CD4-positive, alpha-beta T cell treated with Interleukin-15 for 4 hours (primary cell): Measurements from ENCODE around the gene INPP5A.

ENCODE experiments used
- DNase-seq: peaks from one replicate; pipeline ENCODE4 v3.0.0-alpha.2; 2020; ENCODE audit warnings: low spot score

Gene INPP5A

DNA sequence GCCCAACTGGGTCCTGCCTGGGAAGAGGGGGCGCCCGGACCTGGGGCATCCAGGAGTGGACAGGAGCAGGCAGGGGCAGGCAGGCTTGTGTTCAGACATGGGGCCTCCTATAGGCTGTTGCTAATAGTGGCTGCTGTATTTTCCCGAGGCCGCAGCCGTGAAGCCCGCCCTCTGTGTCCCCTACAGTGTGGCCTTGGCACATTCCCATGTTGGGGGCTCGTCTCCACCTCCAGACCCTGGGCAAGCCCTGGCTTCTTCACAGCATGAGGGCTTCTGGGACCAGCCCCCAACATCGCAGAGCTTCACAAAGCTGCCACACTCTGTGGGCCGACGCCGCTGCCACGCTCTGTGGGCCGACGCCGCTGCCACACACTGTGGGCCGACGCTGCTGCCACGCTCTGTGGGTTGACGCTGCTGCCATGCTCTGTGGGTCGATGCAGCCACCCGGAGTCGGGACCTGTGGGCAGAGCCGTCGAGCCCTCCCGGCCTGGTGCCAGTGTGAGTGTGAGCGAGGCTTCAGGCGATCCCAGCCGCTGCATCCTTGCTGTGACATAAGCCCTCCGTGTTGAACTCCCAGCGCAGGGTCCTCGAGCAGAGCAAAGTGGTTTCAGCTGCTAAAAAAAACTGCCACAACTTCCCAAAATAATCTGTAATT is 109.0 kb downstream of the INPP5A start:
- no peak for DNase-seq

DNA sequence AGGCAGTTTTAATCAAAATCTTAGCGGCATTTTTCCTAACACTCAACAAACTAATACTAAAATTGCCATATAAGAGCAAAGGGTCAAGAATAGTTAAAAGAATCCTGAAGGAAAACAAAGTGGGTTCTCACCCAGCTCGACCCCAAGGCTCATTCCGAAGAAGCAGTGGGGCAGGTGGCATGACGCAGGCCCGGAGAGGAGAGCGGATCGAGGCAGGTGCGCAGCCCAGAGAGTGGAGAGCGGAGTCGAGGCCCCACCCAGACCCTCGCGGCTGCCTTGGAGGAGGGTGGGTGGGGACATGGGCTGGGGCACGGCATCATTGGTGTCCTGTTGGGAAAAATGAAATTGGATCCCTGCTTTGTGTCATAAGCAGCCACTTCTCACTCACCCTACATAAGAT is 109.8 kb downstream of the INPP5A start:
- no peak for DNase-seq

DNA sequence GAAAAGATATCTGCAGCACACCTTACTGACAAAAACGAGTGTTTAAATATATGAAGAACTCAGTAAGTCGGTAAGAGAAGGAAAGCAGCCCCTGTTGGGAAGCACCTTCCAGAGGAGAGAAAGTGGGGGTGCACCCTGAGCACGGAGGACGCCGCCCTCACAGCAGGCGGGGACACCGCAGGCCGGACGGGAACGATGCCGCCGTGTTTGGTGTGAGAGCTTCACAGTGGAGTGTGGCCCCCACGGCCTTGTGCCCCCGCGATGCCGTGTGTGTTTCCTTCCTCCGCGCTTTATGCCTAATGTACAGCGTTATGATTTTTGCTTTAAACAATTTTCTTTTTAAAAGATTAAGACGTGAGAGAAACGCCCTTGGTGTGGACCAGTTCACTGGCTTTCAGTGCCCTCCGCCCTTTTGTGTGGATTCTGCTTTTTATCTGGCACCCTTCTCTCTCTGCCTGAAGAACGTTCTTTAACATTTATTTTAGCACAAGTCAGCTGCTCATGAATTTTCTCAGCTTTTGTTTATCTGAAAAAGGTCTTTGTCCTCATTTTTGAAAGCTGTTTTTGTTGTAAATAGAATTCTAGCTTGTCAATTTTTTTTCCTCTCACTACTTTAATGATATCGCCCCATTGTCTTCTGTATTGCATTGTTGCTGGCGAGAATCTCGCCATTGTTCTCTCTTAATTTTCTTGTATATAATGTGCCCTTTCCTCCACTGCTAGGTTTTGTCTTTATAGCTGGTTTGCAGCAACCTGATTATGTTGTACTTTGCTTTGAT is 110.7 kb downstream of the INPP5A start:
- no peak for DNase-seq

DNA sequence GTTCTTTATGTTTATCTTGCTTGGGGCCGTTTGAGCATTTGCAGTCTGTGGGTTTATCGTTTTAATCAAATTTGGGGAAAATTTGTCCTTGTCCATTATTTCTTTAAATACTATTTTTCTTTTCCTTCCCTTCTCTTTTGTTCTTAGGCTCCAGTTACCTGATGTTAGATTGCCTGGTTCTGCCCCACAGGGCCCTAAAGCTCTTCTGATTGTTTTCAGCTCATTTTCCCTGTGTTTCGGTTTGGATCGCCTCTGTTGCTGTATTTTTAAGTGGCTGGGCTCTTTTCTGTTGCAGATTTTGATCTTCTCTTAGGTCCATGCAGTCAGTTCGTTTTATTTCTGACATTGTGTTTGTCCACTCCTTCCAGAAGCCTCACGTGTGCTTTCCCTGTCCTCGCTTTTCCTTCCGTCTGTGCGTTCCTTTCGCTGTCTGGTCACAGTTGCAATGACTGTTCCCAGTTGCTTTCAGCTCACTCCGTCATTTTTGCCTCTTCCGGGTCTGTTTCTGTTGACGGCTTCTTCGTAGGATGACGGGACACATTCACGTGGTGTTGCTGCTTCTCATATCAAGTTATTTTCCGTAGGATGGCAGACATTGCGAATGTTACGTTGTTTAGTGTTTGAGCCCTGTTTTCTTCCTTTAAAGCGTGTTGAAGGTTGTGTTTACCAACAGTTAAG is 111.4 kb downstream of the INPP5A start:
- DNase-seq: no peak

DNA sequence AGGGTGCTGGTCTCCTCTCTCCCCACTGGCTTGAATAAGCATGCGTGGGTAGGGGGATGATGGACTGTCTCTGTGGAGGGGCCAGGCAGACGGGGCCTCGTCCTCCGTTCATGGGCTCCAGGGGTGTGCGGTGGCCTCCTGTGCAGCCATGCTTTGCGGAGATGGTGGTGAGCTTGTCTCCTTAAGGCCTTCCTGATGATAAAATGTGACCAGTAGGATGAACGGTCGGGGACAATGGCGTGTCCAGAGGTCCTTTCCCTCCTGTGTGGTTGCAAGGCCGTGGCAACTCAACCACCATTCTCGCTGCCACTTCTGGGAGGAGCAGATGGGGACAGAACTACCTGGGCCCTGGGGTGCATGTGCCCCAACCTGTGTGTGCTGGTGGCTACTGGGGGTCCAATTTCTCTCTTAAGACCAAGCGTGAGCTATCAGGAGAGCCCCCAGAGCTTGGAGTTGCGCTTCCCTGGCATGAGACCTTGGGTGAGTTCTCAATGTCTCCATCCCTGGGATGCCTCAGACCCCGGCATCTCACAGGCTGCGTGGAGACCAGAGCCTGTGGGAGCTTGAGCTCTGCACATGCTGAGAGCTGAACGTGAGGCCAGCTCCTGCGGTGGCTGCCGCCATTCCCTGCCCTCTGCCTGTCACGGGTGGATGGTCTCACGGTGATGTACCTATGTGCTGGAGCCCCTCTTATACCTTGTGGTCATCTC is 112.2 kb downstream of the INPP5A start:
- DNase-seq: no peak

DNA sequence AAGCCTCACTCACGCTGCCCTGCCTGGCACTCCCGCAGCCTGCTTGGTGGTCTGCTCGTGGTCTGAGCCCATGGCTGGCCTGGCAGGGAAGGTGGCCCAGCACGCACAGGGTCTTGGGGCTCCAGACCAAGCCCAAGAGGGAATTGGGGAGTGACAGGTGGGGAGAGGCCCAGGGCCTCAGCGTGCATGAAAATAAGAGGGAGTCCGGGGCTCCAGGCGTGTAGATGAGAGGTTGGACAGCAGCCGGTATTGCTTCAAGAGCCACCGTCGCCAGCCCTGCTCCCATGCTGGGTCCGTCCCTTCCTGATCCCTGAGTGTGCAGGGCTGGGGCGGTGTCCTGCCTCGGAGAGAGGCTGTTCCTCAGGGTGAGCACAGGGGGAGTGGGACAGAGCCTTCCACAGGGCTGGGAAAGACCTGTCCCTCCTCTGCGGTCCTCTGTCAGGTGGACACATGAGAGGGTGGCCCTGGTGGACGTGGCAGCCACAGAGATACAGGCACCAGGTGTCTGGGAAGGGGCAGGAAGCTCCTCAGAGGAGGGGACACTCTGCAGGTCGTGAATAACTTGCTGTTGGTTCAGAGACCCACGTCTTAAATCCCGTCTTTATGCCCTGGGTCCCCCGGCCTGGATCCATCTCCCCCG is 113.1 kb downstream of the INPP5A start:
- DNase-seq: no peak

DNA sequence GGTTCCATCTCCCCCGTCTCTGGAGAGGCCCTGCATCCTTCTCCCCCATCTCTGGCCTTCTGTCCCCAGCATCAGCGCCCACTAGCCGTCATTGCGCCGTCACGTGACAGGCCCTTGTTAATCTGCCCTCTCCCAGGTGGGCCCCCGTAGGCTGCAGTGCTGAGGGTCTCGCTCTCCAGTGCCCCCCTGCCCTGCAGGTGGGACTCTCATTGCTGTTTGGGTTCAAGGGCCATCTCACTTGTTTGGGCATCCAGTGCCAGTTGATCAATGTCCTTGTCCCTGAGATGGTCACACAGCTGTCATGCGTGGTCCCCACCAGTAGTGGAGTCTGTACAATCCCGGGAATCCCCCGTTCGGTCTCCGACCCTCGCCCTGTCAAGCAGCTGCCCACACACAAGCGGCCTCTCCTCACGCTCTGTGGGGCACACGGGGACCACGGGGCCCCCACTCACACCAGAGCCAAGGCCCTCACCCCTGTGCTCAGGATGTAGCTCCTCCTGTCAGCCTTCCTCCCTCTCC is 114.0 kb downstream of the INPP5A start:
- DNase-seq: no peak

- DNase-seq: no peak
Measured at GRCh38 chr10:132652446-132652845, 114.9 kb downstream of the INPP5A start.

DNA sequence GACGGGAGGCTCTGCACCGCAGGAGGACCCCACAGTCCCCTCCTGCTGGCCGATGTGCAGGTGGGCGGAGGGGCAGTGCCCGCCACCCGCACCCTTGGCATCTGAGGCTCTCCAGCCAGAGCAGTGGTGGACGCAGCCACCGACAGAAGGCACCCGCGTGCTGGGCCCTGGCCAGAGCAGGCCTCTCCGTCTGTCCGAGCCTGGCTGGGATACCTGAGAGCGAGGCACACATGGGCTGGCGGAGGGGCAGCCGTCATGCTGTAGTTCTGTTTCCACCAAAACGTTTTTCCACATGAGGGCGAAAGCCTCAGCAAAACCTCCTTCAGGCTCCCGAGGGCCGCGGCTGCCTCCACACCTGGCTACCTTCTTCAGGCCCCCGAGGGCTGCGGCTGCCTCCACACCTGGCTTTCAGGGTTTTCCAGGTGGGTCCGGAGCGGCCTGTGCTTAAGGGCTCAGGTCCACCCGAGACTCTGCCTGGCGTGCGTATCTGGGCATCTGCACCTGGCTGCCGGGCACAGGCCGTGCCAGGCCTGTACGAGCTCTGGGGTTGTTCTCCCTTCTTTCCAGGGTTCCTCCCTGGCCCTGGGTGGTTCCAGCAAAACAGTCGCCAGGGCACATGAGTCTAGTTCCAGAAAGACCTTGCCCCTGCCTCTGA is 115.5 kb downstream of the INPP5A start:
- no peak for DNase-seq

DNA sequence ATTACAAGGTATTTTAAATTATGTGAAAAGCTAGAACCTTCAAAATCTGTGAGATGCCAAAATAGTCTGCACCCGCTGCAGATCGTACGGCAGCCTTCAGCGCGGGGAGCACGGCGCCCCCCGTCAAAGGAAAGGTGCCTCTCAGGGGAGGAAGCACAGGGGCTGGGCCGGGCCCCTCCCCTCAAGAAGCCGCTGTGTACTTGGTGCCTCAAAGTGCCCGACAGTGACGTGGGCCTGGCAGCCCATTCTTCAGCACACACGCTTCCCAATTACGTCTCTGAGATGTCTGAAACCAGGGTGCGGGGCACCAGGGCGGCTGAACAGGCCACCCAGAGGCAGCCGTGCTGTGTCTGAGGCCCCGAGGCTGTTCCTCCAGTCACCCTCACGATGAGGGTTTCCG is 116.1 kb downstream of the INPP5A start:
- DNase-seq: no peak

DNA sequence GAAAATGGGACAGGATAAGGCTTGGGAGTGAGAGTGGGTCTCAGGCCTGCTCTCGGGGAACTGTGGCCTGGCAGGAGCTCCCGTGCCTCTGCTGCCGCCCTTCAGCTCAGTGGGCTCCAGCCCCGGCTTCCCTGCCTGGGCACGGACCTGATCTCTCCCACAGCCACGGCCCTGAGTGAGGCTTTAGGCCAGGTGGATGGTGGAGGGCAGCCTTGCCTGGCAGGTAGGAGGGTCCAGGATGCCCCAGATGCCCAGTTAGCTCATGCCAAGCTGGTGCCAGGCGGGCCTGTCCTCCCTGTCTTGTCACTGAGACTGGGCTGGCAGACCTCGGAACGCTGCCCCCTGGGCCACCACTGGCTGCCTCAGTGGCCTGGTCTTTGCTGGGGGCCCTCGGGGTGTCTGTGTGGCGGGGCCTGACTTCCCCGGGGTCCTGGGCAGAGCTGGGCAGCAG is 116.6 kb downstream of the INPP5A start:
- no peak for DNase-seq

DNA sequence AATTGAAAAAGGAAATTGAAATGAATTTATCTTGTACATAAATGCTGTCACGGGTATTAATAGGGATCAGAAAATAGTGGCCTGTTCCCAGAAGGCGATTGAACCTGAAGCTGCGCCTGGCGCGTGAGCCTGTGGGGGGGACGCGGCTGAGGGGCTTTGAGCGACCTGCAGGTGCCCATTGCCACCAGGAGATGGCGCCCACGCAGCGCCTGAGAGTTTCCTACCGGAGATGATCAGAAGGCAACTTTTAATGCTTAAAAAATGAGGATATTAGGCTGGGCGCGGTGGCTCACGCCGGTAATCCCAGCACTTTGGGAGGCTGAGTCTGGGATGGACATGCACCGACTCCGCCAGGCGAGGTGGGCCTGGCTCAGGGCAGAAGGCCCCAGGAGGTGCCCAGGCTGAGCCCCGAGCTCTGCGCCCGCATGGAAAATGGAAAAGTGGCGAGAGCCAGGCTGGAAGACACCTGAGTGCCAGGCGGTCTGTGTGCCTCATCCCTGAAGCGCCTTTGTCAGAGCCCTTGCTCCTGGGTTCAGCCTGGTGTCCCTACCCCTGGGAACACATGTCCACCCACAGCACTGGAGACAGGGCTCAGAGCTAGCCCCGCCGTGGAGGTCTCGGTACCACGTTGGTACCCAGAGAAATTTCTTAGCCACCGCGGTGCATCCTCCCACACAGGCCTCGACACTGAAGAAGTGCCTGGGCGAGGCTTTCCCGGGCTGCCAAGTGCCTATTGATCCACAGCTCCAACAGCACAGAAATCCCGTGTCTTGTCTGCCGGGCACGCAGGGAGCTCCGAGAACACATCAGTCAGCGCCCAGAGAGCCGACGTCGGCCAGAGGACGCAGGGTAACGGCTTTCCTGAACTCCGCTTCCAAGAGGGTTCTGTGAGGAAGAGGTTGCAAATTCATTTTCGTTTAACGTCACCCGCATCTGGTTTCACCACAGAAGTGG is 117.4 kb downstream of the INPP5A start:
- DNase-seq: peak; percentile 38

- no peak for DNase-seq
Measured at GRCh38 chr10:132655735-132656134, 118.1 kb downstream of the INPP5A start.

DNA sequence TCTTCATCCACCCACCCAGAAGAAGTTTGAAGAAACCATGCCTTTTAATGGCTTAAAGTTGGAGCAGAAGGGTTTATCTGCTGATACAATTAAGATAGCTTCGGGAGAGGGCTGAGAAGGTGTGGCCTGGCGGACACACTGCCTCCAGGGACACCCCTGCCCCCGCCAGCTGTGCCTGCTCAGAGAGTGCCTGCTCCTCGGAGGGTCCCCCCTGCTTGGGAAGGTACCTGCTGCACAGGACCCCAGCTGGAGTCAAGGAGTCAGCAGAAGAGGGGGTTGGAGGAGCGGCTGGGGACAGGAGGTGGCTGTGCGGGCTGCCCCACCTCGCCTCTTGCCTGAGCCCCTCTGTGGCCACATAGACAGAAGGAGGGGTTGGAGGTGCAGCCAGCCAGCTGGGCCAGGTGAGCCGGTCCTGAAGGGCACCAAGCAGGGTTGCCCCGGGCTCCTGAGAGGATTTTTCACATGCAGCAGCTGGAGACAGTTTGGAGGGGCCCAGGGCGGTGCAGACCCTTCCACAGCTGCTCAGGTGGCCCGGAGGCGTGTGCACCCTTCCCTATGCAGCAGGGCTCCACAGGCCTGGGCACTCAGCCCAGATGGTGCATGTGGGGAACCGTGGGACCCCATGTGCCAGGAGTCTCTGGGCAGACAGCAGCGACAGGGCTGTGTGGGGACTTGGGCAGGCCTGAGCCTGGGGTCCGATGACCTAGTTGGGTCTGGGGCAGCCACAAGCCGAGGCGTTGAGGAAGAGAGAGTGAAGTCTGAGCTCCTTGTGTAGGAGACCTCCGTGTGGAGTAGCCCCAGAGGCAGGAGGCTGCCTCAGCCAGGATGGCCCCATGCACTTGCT is 118.9 kb downstream of the INPP5A start:
- no peak for DNase-seq

DNA sequence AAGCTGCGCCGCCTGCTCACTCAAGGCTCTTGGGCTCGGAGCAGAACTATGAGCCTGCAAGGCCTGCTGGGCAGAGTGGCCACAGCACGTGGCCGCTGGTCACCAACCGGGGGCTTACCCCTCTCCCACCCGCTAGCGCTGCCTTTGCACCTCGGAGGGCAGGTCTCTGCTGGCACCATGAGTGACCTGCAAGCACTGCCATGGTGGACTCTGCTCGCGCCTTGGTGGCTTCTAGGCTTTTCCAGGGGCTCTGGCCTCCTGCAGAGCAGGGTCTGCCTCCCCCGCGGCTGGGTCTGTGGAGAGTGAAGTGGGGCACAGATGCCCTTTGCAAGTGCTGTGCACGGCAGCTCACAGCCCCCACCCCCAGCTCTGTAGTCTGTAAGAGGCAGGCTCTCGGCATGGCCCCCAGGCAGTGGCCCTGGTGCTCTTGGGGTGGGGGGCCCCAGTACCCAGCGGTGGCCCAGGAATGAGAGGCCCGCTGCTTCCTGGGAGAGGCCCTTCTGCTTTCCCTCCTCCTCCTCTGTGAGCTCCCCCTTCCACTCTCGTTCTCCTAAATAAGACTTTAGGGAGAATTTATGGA is 119.6 kb downstream of the INPP5A start:
- no peak for DNase-seq

DNA sequence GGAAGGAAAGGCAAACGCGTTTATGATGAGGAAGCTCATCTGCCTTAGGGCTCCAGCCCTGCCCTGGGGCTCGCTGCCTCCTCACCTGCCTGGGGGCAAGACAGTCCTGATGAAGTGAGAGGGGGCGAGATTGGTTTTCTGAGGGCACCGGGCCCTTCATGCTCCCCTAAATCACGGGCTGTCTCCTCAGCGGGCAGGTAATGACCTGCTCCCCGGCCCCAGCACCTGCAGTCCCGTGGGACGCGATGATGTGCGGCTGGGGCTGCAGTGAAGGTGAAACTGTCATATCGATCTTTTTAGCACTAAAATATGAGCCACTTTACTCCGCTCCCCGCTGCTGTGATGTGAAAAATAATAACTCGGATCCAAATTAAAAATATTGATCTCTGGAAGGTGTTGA is 120.2 kb downstream of the INPP5A start:
- no peak for DNase-seq

GRCh38 chr10:132658546-132659205 is 121.1 kb downstream of the INPP5A start:
- no peak for DNase-seq
